NCI-H128 (cell line): ENCODE measurements around the gene TMEM250.

Source experiments
- DNase-seq: peaks from one replicate; lab custom pipeline; 2025; ENCODE audit not compliant: unreplicated experiment; lab: John Stamatoyannopoulos, UW

The TMEM250 gene

GRCh38 chr9:136084063-136084944 lies 34.4 kb downstream of the TMEM250 start:
- no peak for DNase-seq

DNA sequence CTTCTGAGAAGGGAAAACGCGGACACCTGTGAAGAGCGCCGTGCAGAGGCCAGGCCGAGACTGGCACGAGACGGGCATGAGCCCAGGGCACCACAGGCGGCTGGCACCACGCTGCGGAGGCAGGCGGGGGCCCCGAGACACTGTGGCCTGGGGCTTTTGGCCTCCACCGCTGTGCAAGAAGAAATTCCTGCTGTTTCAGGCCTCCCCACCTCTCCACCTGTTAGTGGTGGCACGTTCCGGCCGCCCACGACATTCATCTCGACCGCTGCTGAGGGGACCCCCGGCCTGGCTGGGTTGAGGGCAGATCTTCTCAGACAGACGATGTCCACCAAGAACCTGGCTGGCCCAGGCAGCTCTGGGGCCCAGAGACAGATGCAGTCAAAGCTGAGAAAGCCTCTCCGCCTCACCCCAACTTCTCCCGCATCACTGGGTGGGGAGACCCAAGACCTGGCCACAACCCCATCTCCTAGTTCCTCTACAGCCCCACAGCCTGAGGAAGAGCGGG lies 35.1 kb downstream of the TMEM250 start:
- no peak for DNase-seq

- no peak for DNase-seq
Measured at GRCh38 chr9:136082496-136083361, 35.9 kb downstream of the TMEM250 start.

- DNase-seq, result no peak
Measured at GRCh38 chr9:136081826-136082495, 36.7 kb downstream of the TMEM250 start.

GRCh38 chr9:136081113-136081825 lies 37.4 kb downstream of the TMEM250 start:
- peak; percentile 17 for DNase-seq

DNA sequence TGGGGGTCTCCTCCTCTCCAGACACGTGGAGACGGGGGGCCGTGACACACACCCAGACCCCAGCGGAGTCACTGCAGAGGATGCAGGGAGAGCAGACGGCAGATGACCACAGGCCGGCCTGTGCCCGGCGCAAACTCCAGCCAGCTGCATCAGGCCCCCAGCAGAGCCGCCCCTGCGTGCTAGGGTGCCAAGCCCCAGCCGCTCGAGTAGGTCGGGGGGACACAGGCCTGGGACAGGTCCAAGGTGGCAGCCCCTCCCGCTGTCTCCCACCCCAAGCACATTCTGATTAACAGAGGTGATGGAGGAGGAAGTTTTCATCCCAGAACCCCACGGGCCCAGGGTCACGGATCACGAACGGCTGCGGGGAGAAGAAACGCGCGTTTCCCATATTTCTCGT lies 38.0 kb downstream of the TMEM250 start:
- no peak for DNase-seq

GRCh38 chr9:136079916-136080246 lies 38.8 kb downstream of the TMEM250 start:
- DNase-seq, result no peak

DNA sequence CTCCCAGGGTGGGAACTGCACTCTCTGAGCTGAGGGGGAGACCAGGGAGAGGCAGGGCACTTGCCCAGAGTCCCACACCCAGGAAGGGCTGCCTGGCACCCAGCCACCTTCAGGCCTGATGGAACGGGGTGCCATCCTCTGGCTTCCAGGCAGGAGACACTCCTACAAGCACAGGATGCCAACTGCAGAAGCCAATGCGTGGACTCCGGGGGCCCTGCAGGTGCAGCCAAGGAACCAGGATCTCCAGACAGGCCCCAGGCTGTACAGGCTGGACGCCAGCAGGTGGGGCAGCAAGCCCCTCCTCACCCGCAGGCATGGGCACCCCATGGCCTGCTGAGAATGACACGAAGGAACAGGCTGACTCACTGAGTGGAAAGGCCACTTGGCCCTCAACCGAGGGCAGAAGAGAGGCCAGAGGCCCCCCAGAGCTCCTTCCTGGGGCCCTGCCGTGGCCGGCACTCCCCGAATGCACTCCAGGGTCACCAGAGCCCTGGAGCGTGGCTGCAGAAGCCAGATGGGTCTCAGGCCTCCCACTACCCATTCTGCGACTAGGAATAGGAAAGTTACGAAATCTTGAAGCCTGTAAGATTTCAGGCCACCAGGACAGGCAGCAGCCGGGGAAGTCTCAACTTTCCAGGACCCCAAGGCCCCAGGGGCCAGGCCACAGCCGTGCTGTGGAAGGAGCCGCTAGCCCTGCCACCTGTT lies 39.3 kb downstream of the TMEM250 start:
- no peak for DNase-seq

DNA sequence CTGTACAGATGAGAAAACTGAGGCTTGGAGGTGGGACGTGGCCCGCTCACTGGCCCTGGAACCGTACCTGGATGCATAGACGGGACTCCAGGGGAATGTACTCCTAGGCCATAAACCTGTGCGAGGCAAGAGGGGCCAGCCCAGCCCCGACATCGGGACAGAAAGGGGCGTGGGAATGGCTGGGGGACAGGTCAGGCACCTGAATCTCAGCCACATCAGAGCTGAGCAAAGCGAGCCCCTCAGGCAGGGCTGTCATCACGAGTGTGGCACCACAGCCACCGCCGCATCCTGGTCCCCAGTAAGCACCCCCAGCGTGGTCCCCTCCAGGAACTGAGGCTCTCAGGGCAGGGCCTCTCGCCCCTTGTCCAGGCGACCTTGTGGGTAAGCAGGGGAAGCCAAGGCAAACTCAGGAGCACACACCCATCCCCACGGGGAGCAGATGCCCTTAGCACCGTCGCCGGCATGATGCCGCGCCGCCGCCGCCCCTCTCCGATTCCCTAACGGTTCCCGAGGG lies 40.1 kb downstream of the TMEM250 start:
- DNase-seq, result no peak

DNA sequence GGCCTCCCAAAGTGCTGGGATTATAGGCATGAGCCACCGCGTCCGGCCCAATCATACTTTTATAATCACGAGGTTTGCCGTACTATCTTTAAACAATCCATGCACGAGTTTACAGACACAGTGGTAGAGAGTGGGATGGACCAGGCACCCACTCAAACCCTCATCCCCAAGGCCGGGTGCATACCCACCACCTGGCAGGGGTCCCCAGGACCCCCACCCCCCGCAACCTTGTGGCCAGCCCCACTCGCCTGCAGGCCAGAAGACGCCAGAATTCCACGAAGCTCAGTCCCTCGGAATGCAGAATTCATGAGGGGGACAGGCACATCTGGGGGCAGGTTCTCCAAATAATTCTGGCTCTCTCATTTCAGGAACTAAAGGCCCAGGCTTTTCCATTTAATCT lies 40.7 kb downstream of the TMEM250 start:
- DNase-seq, result no peak

- no peak for DNase-seq
Measured at GRCh38 chr9:136077491-136077890, 41.2 kb downstream of the TMEM250 start.

DNA sequence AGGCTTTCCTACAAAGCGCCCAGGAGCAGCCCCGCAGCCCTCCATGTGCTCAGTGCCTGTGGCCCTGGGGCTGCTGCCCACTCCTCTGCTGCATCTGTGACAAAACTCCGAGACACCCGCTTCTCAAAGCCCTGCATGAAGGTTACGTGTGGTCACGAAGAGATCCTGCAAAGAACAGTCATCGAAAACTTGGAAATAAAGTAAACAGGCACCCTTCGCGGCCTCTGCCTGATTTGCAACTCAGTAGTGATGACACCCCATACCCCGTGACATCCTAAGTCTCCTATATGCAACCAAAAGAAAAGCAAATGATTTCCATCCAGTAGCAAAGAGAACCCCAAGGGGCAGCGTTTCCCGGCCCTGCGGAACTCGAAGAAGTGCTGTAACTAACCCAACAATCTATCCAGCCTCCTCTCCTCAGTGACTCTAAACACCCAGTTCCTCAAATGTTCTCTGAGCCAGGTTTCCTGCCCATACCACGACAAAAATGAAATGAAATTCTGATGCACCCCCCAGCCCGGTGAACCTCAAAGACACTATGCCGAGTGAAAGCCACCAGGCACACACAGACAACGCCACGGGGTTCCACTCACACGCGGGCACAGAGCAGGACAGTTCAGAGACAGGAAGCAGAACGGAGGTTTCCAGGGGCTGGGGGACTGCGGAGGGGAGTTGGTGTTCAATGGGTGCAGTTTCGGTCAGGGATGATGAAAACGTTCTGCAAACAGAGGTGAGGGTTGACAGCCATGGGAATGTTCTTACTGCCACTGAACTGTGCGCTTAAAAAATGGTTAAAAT lies 42.6 kb downstream of the TMEM250 start:
- DNase-seq, result no peak

DNA sequence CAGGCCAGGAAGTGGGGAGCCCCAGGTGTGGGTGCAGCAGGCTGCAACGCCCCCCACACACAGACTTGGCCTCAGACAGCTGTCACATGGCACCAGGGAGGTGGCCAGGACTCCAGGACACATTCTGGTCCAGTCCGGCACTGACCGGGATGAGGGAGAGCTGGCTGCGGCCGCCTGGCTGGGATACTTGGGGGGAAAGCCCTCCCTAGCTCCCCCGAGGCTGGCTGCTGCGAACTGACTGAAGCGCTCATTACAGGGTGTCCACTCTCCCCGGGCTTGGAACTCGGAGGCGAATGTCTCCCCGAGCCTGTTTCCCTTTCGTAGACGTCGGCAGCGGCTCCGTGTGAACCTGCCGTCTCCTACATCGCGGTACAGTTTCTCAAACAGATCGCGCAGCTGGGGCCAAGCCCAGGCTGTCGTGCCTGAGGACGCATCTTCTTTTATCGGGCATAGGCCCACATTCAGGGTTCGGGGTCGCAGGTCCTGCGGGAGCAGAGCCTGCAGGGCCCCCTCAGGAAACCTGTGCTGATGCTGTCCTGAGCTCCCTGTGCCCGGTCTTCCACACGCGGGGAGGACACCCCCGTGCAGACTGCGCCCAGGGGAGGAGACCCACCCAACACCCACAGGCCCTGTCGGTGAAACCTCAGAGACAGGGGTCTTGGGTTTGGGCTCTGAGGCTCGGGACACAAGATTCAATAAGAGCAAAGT lies 43.4 kb downstream of the TMEM250 start:
- DNase-seq, result no peak

GRCh38 chr9:136074706-136075105 lies 44.0 kb downstream of the TMEM250 start:
- no peak for DNase-seq
